ENCODE data around the gene MED13L.

The MED13L gene

DNA sequence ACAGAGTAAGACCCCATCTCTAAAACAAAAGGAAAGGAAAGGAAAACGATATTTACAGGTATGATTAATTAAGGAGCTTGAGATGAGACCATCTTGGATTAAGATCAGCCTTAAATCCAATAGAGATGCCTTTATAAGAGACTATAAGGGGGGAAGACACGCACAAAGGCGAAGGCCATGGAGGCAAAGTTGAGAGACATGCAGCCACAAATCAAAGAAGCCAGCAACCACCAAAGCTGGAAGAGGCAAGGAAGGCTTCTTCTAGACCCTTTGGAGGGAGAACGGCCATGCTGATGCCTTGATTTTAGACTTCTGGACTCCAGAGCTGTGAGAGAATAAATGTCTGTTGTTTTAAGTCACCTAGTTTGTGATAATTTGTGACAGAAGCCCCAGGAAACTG, 39.6 kb upstream of the MED13L start:
- Histone ChIP-seq H3K36me3 (no peaks in the 10 kb centered on the region), H3K9me3 (ENCODE audit: severe bottlenecking) (no peaks in the 10 kb centered on the region), H3K27me3 (ENCODE audit: insufficient read depth, low read depth, severe bottlenecking) (no peaks in the 10 kb centered on the region), H3K27ac (no peak overlapping the region), H3K4me3 (ENCODE audit: low read depth, low read length) (no peak overlapping the region)
- no peak for DNase-seq
- TF ChIP-seq, protein P1, sequence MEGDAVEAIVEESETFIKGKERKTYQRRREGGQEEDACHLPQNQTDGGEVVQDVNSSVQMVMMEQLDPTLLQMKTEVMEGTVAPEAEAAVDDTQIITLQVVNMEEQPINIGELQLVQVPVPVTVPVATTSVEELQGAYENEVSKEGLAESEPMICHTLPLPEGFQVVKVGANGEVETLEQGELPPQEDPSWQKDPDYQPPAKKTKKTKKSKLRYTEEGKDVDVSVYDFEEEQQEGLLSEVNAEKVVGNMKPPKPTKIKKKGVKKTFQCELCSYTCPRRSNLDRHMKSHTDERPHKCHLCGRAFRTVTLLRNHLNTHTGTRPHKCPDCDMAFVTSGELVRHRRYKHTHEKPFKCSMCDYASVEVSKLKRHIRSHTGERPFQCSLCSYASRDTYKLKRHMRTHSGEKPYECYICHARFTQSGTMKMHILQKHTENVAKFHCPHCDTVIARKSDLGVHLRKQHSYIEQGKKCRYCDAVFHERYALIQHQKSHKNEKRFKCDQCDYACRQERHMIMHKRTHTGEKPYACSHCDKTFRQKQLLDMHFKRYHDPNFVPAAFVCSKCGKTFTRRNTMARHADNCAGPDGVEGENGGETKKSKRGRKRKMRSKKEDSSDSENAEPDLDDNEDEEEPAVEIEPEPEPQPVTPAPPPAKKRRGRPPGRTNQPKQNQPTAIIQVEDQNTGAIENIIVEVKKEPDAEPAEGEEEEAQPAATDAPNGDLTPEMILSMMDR (IDR thresholded peaks at IDR 0.05; ENCODE audit: low read depth, low read length): no peak

DNA sequence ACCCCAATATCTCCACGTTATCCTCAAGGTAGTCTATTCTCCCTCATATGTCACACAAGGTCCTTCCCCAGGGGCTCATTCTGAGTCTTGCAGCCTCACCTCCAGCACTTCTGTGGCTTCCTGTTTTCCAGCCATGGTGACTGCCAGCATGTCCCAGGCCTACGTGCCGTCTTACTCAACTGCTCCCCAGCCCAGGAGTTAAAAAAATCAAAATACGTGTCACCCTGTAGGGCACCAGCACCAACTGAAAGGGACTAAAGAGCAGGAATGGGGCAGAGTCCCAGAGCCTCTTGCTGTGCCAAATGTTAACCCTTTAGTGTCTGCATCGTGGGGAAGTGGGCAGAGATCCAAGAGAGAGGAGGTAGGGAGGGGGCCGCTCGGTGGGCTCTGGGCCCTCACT, 37.0 kb upstream of the MED13L start:
- TF ChIP-seq, protein P1 (IDR thresholded peaks at IDR 0.05; ENCODE audit: low read depth, low read length): no peak

DNA sequence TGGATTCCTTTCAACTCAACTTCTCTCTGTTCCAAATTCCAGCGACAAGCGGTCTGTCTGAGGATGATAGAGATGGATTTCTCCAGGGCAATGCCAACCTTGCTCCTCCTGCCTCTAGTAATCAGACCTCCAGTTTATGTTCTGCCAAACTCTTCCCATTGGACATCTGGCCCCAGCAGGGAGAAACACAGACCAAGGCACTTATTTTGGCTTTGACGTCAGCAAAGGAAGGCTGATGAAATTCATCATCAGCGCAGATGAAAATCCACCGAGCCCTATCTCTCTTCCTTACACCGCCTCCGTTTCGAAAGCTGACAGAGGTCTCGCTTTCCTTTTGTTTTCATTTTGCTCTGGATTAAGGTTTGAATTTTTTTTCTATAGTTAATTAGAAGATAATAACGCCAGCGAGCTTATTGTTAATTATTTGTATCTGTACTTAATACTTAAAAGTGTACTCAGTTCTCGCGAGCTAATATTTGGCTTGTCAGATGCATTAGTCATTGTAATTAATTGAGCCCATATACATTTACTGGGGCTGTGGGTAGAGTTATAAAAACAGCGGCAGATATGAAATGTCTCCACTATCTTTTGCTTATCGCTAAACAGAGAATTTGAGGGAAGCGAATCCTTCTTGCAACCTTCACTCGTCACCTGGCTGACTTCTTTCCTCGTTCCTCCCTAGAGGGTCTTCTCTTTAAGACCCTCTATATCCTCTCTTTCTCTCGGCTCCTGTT, 35.9 kb upstream of the MED13L start:
- H3K27ac ChIP-seq: no peak overlapping the region
- TF ChIP-seq, protein P1 (IDR thresholded peaks at IDR 0.05; ENCODE audit: low read depth, low read length): no peak
- no peak overlapping the region for H3K4me3 ChIP-seq (ENCODE audit: low read depth, low read length)
- H3K9me3 ChIP-seq (ENCODE audit: severe bottlenecking): no peaks in the 10 kb centered on the region
- no peaks in the 10 kb centered on the region for H3K36me3 ChIP-seq
- no peaks in the 10 kb centered on the region for H3K27me3 ChIP-seq (ENCODE audit: insufficient read depth, low read depth, severe bottlenecking)
- no peak for DNase-seq

More for the DNA sequence above, 37.0 kb upstream of the MED13L start:
- H3K27me3 ChIP-seq (ENCODE audit: insufficient read depth, low read depth, severe bottlenecking): no peaks in the 10 kb centered on the region
- H3K27ac ChIP-seq: no peak overlapping the region
- no peaks in the 10 kb centered on the region for H3K36me3 ChIP-seq
- no peaks in the 10 kb centered on the region for H3K9me3 ChIP-seq (ENCODE audit: severe bottlenecking)
- H3K4me3 ChIP-seq (ENCODE audit: low read depth, low read length): no peak overlapping the region
- DNase-seq: no peak

DNA sequence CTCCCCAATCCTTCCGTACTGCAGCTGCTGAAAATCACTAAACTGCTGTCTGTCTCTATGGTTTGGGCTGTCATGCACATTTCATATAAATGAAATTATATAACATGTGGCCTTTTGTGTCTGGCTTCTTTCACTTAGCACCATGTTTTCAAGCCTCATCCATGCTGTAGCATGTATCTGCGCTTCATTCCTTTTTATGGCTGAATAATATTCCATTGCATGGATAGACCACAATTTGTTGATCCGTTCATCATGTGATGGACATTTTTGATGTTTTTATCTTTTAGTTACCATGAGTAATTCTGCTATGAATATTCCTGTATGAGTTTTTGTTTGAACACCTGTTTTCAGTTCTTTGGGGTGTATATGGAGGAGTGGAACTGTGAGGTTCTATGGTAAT, 32.6 kb upstream of the MED13L start:
- no peaks in the 10 kb centered on the region for H3K36me3 ChIP-seq
- DNase-seq: no peak
- TF ChIP-seq, protein P1 (IDR thresholded peaks at IDR 0.05; ENCODE audit: low read depth, low read length): no peak
- H3K27ac ChIP-seq: no peak overlapping the region
- no peaks in the 10 kb centered on the region for H3K27me3 ChIP-seq (ENCODE audit: insufficient read depth, low read depth, severe bottlenecking)
- no peak overlapping the region for H3K4me3 ChIP-seq (ENCODE audit: low read depth, low read length)
- H3K9me3 ChIP-seq (ENCODE audit: severe bottlenecking): no peaks in the 10 kb centered on the region

DNA sequence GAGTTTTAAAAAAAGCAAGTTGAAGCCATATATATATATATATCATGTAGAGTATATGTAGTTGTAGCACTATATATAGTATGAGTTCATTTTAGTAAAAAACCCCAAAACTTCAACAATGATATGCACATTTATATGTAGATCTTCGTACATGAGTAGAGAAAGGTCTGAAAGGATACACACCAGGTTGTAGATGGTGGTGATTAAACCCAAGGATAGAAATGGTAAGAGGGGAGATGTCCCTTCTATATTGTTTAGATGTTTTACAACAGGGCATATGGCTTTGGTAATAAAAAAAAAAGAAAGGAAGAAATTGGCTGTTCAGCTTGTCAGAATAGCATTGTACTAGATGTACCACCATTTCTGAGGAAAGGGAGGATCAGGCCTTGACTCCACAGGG, 31.9 kb upstream of the MED13L start:
- no peaks in the 10 kb centered on the region for H3K27me3 ChIP-seq (ENCODE audit: insufficient read depth, low read depth, severe bottlenecking)

More for the DNA sequence above, 31.9 kb upstream of the MED13L start:
- no peak for DNase-seq
- Histone ChIP-seq H3K36me3 (no peaks in the 10 kb centered on the region), H3K9me3 (ENCODE audit: severe bottlenecking) (no peaks in the 10 kb centered on the region), H3K4me3 (ENCODE audit: low read depth, low read length) (no peak overlapping the region), H3K27ac (no peak overlapping the region)
- TF ChIP-seq, protein P1 (IDR thresholded peaks at IDR 0.05; ENCODE audit: low read depth, low read length): no peak
